Loucy (cell line): ENCODE measurements around the gene ALOX12B.

Experiments used
- H2AFZ ChIP-seq: fragments of 200-600 bp; sonication (generic); 2 replicates; pipeline ENCODE4 v1.6.0; 2016; ENCODE audit warnings: antibody characterized with exemption, mild to moderate bottlenecking, low read length, moderate library complexity
- H3F3A ChIP-seq: fragments of 200-600 bp; 2 replicates; pipeline ENCODE4 v1.6.0; 2016; ENCODE audit warnings: antibody characterized with exemption, low read depth, mild to moderate bottlenecking
- H3K27me3 ChIP-seq: fragments of 200-600 bp; sonication (generic); 2 replicates; pipeline ENCODE4 v1.6.1; 2014; ENCODE audit warnings: low read length, mild to moderate bottlenecking; ENCODE audit not compliant: insufficient read depth, poor library complexity, severe bottlenecking
- H3K36me3 ChIP-seq: fragments of 200-600 bp; sonication (generic); 2 replicates; pipeline ENCODE4 v1.6.1; 2016; ENCODE audit warnings: low read length; ENCODE audit not compliant: insufficient read depth
- H3K4me1 ChIP-seq: fragments of 200-600 bp; sonication (generic); 2 replicates; pipeline ENCODE4 v1.5.1; 2014; ENCODE audit warnings: low read length, mild to moderate bottlenecking; ENCODE audit not compliant: insufficient read depth, poor library complexity, severe bottlenecking
- H3K4me2 ChIP-seq: fragments of 200-600 bp; sonication (generic); 2 replicates; pipeline ENCODE4 v1.6.0; 2014; ENCODE audit warnings: antibody characterized with exemption, low read length, low read depth, mild to moderate bottlenecking; ENCODE audit not compliant: poor library complexity, severe bottlenecking
- H3K4me3 ChIP-seq: fragments of 200-600 bp; sonication (generic); 2 replicates; pipeline ENCODE4 v1.5.1; 2014; ENCODE audit warnings: low read length, mild to moderate bottlenecking, mixed read lengths; ENCODE audit not compliant: poor library complexity, severe bottlenecking
- H3K79me2 ChIP-seq: fragments of 200-600 bp; sonication (generic); 2 replicates; pipeline ENCODE4 v1.6.1; 2014; ENCODE audit warnings: low read length; ENCODE audit not compliant: insufficient read depth
- H3K9ac ChIP-seq: fragments of 200-600 bp; sonication (generic); 2 replicates; pipeline ENCODE4 v1.6.0; 2014; ENCODE audit warnings: mild to moderate bottlenecking, low read depth, low read length, moderate library complexity; ENCODE audit not compliant: poor library complexity, severe bottlenecking
- H3K9me2 ChIP-seq: fragments of 200-600 bp; sonication (generic); replicated peaks from 2 replicates; pipeline ENCODE4 v1.6.1; 2016; ENCODE audit warnings: low read depth, low read length, mixed read lengths
- H3K9me3 ChIP-seq: fragments of 200-600 bp; sonication (generic); 2 replicates; pipeline ENCODE4 v1.6.1; 2014; ENCODE audit warnings: mild to moderate bottlenecking, antibody characterized with exemption, low read length, low read depth; ENCODE audit not compliant: insufficient read depth
- H4K20me1 ChIP-seq: fragments of 200-600 bp; sonication (generic); 2 replicates; pipeline ENCODE4 v1.6.0; 2014; ENCODE audit warnings: antibody characterized with exemption, low read length, mild to moderate bottlenecking; ENCODE audit not compliant: insufficient read depth, poor library complexity, severe bottlenecking
- EZH2phosphoT487 ChIP-seq: fragments of 200-600 bp; IDR thresholded peaks from 2 replicates; pipeline ENCODE4 v1.6.1; 2018; ENCODE audit warnings: antibody characterized with exemption, mild to moderate bottlenecking, moderate library complexity, borderline replicate concordance
- TF ChIP-seq, protein P1 (sequence below): fragments of 200-600 bp; sonication (generic); conservative IDR thresholded peaks from 2 replicates; pipeline ENCODE4 v1.5.1; 2014; ENCODE audit warnings: mild to moderate bottlenecking, antibody characterized with exemption, low read length

The ALOX12B gene

DNA sequence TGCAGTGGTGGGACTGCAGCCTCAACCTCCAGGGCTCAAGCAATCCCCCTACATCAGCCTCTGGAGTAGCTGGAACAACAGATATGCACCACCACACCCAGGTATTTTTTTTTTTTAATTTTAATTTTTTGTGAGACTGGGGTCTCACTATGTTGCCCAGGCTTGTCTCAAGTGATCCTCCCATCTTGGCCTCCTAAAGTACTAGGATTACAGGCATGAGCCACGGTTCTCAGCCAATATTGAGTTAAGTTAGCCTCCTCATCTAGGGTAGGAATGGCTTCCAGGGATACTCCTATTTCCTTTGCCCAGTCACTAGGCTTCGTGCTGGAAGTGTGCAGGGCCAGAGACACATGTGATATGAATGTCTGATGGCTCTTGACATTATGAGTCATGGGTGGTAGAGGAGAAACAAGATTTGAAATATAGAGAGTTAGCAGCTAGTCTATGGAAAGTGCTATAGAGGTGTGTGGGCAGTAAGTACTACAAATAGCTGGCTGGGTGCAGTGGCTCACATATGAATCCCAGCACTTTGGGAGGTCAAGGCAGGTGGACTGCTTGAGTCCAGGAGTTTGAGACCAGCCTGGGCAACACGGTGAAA lies 44.4 kb upstream of the ALOX12B start:
- Histone ChIP-seq H3K9me3 (no peaks in the 10 kb centered on the region), H3K79me2 (no peaks in the 10 kb centered on the region), H3K9ac (no peak overlapping the region), H3K36me3 (no peaks in the 10 kb centered on the region), H2AFZ (no peak overlapping the region), H3K27me3 (no peaks in the 10 kb centered on the region), H3K9me2 (no peaks in the 10 kb centered on the region), H3K4me1 (peaks cover 4% of the 10 kb centered on the region), H3K4me2 (no peak overlapping the region), H3F3A (no peaks in the 10 kb centered on the region), H3K4me3 (no peak overlapping the region), H4K20me1 (no peaks in the 10 kb centered on the region)
- TF ChIP-seq EZH2phosphoT487: no peak
- TF ChIP-seq, protein P1, sequence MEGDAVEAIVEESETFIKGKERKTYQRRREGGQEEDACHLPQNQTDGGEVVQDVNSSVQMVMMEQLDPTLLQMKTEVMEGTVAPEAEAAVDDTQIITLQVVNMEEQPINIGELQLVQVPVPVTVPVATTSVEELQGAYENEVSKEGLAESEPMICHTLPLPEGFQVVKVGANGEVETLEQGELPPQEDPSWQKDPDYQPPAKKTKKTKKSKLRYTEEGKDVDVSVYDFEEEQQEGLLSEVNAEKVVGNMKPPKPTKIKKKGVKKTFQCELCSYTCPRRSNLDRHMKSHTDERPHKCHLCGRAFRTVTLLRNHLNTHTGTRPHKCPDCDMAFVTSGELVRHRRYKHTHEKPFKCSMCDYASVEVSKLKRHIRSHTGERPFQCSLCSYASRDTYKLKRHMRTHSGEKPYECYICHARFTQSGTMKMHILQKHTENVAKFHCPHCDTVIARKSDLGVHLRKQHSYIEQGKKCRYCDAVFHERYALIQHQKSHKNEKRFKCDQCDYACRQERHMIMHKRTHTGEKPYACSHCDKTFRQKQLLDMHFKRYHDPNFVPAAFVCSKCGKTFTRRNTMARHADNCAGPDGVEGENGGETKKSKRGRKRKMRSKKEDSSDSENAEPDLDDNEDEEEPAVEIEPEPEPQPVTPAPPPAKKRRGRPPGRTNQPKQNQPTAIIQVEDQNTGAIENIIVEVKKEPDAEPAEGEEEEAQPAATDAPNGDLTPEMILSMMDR: no peak

DNA sequence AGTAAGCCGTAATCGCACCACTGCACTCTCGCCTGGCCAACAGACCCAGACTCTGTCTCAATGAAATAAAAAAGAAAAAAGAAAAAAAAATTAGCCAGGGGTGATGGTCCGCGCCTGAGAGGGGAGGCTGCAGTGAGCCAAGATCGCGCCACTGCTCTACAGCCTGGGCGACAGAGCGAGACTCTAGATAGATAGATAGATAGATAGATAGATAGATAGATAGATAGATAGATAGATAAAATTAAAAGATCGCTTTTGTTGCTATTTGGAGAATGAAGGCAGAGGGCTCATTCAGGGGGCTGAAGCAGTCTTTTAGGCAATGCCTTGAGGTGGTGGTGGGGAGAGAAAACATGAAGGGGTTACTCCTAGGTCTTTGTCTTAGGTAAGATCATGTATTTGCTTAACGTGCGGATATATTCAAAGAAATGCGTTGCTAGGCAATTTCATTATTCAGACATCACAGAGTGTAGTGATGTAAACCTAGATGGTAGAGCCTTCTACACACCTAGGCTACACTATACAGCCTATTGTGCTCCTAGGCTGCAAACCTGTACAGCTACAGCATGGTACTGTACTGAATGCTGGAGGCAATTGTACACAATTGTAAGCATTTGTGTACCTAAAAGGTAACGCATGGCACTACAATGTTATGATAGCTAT lies 40.7 kb upstream of the ALOX12B start:
- Histone ChIP-seq H3K4me2 (no peak overlapping the region), H3K9me3 (no peaks in the 10 kb centered on the region), H3K36me3 (no peaks in the 10 kb centered on the region), H3K27me3 (no peaks in the 10 kb centered on the region), H3F3A (no peaks in the 10 kb centered on the region), H3K9me2 (no peaks in the 10 kb centered on the region), H3K4me1 (peaks cover 26% of the 10 kb centered on the region), H4K20me1 (no peaks in the 10 kb centered on the region), H2AFZ (no peak overlapping the region), H3K4me3 (no peak overlapping the region), H3K9ac (no peak overlapping the region), H3K79me2 (no peaks in the 10 kb centered on the region)
- TF ChIP-seq, protein P1: no peak
- TF ChIP-seq EZH2phosphoT487: no peak

DNA sequence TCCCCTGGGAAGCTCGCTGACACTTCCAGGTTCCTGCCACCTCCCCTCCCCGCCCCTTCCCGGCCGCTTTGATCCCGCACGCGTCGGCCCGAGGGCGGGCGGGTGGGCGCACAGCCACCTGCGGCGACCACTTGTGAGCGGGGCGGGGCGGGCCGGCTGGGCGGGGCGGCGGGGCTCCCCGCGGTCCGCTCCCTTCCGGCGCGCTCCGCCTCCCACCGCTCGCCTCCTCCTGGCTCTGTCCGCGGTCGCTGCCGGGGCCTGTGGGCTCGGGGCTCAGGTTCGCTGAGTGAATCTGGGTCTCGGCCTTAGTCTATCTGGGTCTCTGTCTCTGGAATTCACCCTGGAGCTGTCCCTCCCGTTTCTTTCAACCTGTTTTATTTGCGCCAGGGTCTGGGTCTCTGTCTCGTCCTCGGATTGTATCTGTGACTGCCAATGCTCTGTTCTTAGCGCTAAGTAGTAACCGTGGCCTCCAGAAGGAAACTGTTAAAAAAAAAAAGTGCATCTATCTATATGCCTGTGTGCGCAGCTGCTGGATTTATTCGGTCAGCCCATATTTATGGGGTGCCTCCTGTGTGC lies 39.1 kb upstream of the ALOX12B start:
- Histone ChIP-seq H3K27me3 (peaks cover 7% of the 10 kb centered on the region), H4K20me1 (no peaks in the 10 kb centered on the region), H3K9me2 (no peaks in the 10 kb centered on the region), H3K36me3 (no peaks in the 10 kb centered on the region), H3K4me2 (peak overlapping the region; percentile 93), H3F3A (no peaks in the 10 kb centered on the region), H3K4me1 (peaks cover 37% of the 10 kb centered on the region), H3K79me2 (no peaks in the 10 kb centered on the region), H3K4me3 (peak overlapping the region; percentile 91), H3K9me3 (no peaks in the 10 kb centered on the region), H3K9ac (peak overlapping the region; percentile 76), H2AFZ (peak overlapping the region; percentile 95)
- TF ChIP-seq, protein P1: no peak
- TF ChIP-seq EZH2phosphoT487: no peak
